Measurements from ENCODE around the gene TRIM40.
"Not testable (repeated sequence)": the region's sequence is repeated elsewhere in the genome, so short reads cannot be mapped to it uniquely, and the experiment has no call there.

The TRIM40 gene

GRCh38 chr6:30102970-30103871 is 32.7 kb upstream of the TRIM40 start:
- ATAC-seq (replicated peaks) (peak; percentile 84), DNase-seq (peak; percentile 77 to 83 (median 79))
- H3K4me3 Mint-ChIP-seq, result peak overlapping the region; percentile 83 to 90
- H3K27ac Mint-ChIP-seq, result peak overlapping the region in 1 of 2 donors; percentile 49
- no peaks in the 10 kb centered on the region for H3K9me3 Mint-ChIP-seq
- peaks cover 25 to 28% of the 10 kb centered on the region in 2 donors for H3K4me1 Mint-ChIP-seq (ENCODE audit: low read depth in 2 of 2)
- H3K27me3 Mint-ChIP-seq, result peaks cover 65 to 74% of the 10 kb centered on the region in 2 donors
- H3K36me3 Mint-ChIP-seq (ENCODE audit: insufficient read depth), result peaks cover 6% of the 10 kb centered on the region

GRCh38 chr6:30103872-30104179 is 32.1 kb upstream of the TRIM40 start:
- H3K4me1 Mint-ChIP-seq (ENCODE audit: low read depth in 2 of 2), result peaks cover 25 to 28% of the 10 kb centered on the region in 2 donors
- DNase-seq, result no peak
- H3K27ac Mint-ChIP-seq, result peak overlapping the region in 1 of 2 donors; percentile 49
- H3K27me3 Mint-ChIP-seq, result peaks cover 65 to 74% of the 10 kb centered on the region in 2 donors
- peak overlapping the region; percentile 83 to 90 for H3K4me3 Mint-ChIP-seq
- no peak for ATAC-seq (replicated peaks)
- no peaks in the 10 kb centered on the region for H3K9me3 Mint-ChIP-seq
- peaks cover 6% of the 10 kb centered on the region for H3K36me3 Mint-ChIP-seq (ENCODE audit: insufficient read depth)

GRCh38 chr6:30104661-30105060 is 31.3 kb upstream of the TRIM40 start:
- no peak overlapping the region for H3K27ac Mint-ChIP-seq
- peaks cover 60 to 71% of the 10 kb centered on the region in 2 donors for H3K27me3 Mint-ChIP-seq
- H3K4me1 Mint-ChIP-seq (ENCODE audit: low read depth in 2 of 2), result peaks cover 25 to 28% of the 10 kb centered on the region in 2 donors
- peaks cover 6% of the 10 kb centered on the region for H3K36me3 Mint-ChIP-seq (ENCODE audit: insufficient read depth)
- no peak overlapping the region for H3K4me3 Mint-ChIP-seq
- H3K9me3 Mint-ChIP-seq, result no peaks in the 10 kb centered on the region
- DNase-seq, result no peak
- ATAC-seq (replicated peaks), result no peak

- no peak overlapping the region for H3K4me3 Mint-ChIP-seq
- DNase-seq, result no peak
- peaks cover 74 to 82% of the 10 kb centered on the region in 2 donors for H3K27me3 Mint-ChIP-seq
- ATAC-seq (replicated peaks), result no peak
- peaks cover 2% of the 10 kb centered on the region for H3K36me3 Mint-ChIP-seq (ENCODE audit: insufficient read depth)
- H3K9me3 Mint-ChIP-seq, result no peaks in the 10 kb centered on the region
- H3K4me1 Mint-ChIP-seq (ENCODE audit: low read depth in 2 of 2), result no peaks in the 10 kb centered on the region
- no peak overlapping the region for H3K27ac Mint-ChIP-seq
These were observed 24.6 kb upstream of the TRIM40 start for GRCh38 chr6:30111266-30111856.

- ATAC-seq (replicated peaks), result no peak
- Mint-ChIP-seq H3K36me3 (ENCODE audit: insufficient read depth) (peaks cover 2% of the 10 kb centered on the region), H3K27ac (no peak overlapping the region), H3K27me3 (peaks cover 72 to 75% of the 10 kb centered on the region in 2 donors), H3K9me3 (no peaks in the 10 kb centered on the region), H3K4me3 (no peak overlapping the region), H3K4me1 (ENCODE audit: low read depth in 2 of 2) (no peaks in the 10 kb centered on the region)
- DNase-seq, result no peak
These were observed 23.4 kb upstream of the TRIM40 start for GRCh38 chr6:30112402-30112994.

- Mint-ChIP-seq H3K36me3 (ENCODE audit: insufficient read depth) (peaks cover 3% of the 10 kb centered on the region), H3K4me3 (no peak within 1 kb of the TSS), H3K27me3 (peaks cover 72 to 74% of the 10 kb centered on the region in 2 donors), H3K4me1 (ENCODE audit: low read depth in 2 of 2) (no peaks in the 10 kb centered on the region), H3K27ac (no peak within 1 kb of the TSS), H3K9me3 (no peaks in the 10 kb centered on the region)
- ATAC-seq (replicated peaks) (peak; percentile 40), DNase-seq (no peak)
These were observed 22.8 kb upstream of the TRIM40 start, which contains the start of gene TRIM31 for GRCh38 chr6:30113003-30113759. Gene TRIM31 (minus strand): TSS chr6:30113090. CDS start chr6:30112805, 285 bp downstream.

GRCh38 chr6:30113841-30114240 is 22.1 kb upstream of the TRIM40 start:
- Mint-ChIP-seq H3K27ac (no peak overlapping the region), H3K36me3 (ENCODE audit: insufficient read depth) (peaks cover 3% of the 10 kb centered on the region), H3K4me3 (no peak overlapping the region), H3K4me1 (ENCODE audit: low read depth in 2 of 2) (no peaks in the 10 kb centered on the region), H3K27me3 (peaks cover 66 to 71% of the 10 kb centered on the region in 2 donors), H3K9me3 (no peaks in the 10 kb centered on the region)
- no peak for ATAC-seq (replicated peaks)
- no peak for DNase-seq

- no peaks in the 10 kb centered on the region for H3K9me3 Mint-ChIP-seq
- DNase-seq (no peak), ATAC-seq (replicated peaks) (no peak)
- no peak overlapping the region for H3K4me3 Mint-ChIP-seq
- peaks cover 5% of the 10 kb centered on the region for H3K36me3 Mint-ChIP-seq (ENCODE audit: insufficient read depth)
- H3K4me1 Mint-ChIP-seq (ENCODE audit: low read depth in 2 of 2), result no peaks in the 10 kb centered on the region
- H3K27me3 Mint-ChIP-seq, result peaks cover 70 to 71% of the 10 kb centered on the region in 2 donors
- H3K27ac Mint-ChIP-seq, result no peak overlapping the region
These were observed 19.2 kb upstream of the TRIM40 start for GRCh38 chr6:30116724-30117123.

GRCh38 chr6:30118691-30119090 is 17.2 kb upstream of the TRIM40 start:
- H3K9me3 Mint-ChIP-seq, result not testable (repeated sequence)

GRCh38 chr6:30121446-30122366 is 14.2 kb upstream of the TRIM40 start:
- Mint-ChIP-seq H3K4me3 (no peak overlapping the region), H3K27me3 (peaks cover 70 to 86% of the 10 kb centered on the region in 2 donors), H3K4me1 (ENCODE audit: low read depth in 2 of 2) (no peaks in the 10 kb centered on the region), H3K9me3 (no peaks in the 10 kb centered on the region), H3K36me3 (ENCODE audit: insufficient read depth) (peaks cover 5% of the 10 kb centered on the region), H3K27ac (no peak overlapping the region)
- ATAC-seq (replicated peaks), result no peak
- DNase-seq, result no peak

More at GRCh38 chr6:30118691-30119090, 17.2 kb upstream of the TRIM40 start:
- H3K27me3 Mint-ChIP-seq, result peaks cover 66 to 76% of the 10 kb centered on the region in 2 donors
- not testable (repeated sequence) for H3K36me3 Mint-ChIP-seq (ENCODE audit: insufficient read depth); H3K4me1 Mint-ChIP-seq (ENCODE audit: low read depth in 2 of 2); ATAC-seq (replicated peaks); H3K4me3 Mint-ChIP-seq; H3K27ac Mint-ChIP-seq; DNase-seq

- Mint-ChIP-seq H3K27me3 (peaks cover 74 to 92% of the 10 kb centered on the region in 2 donors), H3K4me1 (ENCODE audit: low read depth in 2 of 2) (peaks cover 0 to 1% of the 10 kb centered on the region in 2 donors)
- no peak for ATAC-seq (replicated peaks)
These were observed 13.4 kb upstream of the TRIM40 start for GRCh38 chr6:30122515-30122914.

More at GRCh38 chr6:30122515-30122914, 13.4 kb upstream of the TRIM40 start:
- Mint-ChIP-seq H3K36me3 (ENCODE audit: insufficient read depth) (peaks cover 5% of the 10 kb centered on the region), H3K9me3 (no peaks in the 10 kb centered on the region), H3K4me3 (no peak overlapping the region), H3K27ac (no peak overlapping the region)
- DNase-seq, result no peak

Data from effector memory CD8-positive, alpha-beta T cell (primary cell).